ENCODE results near the gene BTBD10. TPM values are rescaled to one million over a fixed set of nuclear protein-coding genes. Genes with fewer than 3 reads are reported as not detected.

Gene BTBD10
- total RNA-seq, 4 donors from 2014 or later, result 44.1 to 65.1 (median 50.4) TPM

GRCh38 chr11:13494051-13494450 is 31.0 kb upstream of the BTBD10 start:
- Histone ChIP-seq H3K4me3 (no peak overlapping the region), H3K36me3 (no peaks in the 10 kb centered on the region), H3K4me1 (no peaks in the 10 kb centered on the region), H3K9me3 (no peaks in the 10 kb centered on the region), H3K27ac (no peak overlapping the region), H3K27me3 (peaks cover 8% of the 10 kb centered on the region)
- 48 to 58% methylated on average over 2 to 3 of the region's 3 CpGs for WGBS, 2 donors (ENCODE audit: low coverage in 1 of 2)
- TF ChIP-seq POLR2A (IDR thresholded peaks at IDR 0.05), result no peak
- ATAC-seq, result no peak

GRCh38 chr11:13487661-13488030 is 24.6 kb upstream of the BTBD10 start:
- no peaks in the 10 kb centered on the region for H3K36me3 ChIP-seq
- H3K27me3 ChIP-seq, result peaks cover 25% of the 10 kb centered on the region
- no peak for ATAC-seq
- no peak overlapping the region for H3K27ac ChIP-seq
- H3K9me3 ChIP-seq, result no peaks in the 10 kb centered on the region
- WGBS, 2 donors (ENCODE audit: low coverage in 1 of 2), result 27 to 62% methylated on average over 5 of the region's 5 CpGs
- H3K4me1 ChIP-seq, result no peaks in the 10 kb centered on the region
- no peak overlapping the region for H3K4me3 ChIP-seq
- TF ChIP-seq POLR2AphosphoS5 (IDR thresholded peaks at IDR 0.05), result no peak

DNA sequence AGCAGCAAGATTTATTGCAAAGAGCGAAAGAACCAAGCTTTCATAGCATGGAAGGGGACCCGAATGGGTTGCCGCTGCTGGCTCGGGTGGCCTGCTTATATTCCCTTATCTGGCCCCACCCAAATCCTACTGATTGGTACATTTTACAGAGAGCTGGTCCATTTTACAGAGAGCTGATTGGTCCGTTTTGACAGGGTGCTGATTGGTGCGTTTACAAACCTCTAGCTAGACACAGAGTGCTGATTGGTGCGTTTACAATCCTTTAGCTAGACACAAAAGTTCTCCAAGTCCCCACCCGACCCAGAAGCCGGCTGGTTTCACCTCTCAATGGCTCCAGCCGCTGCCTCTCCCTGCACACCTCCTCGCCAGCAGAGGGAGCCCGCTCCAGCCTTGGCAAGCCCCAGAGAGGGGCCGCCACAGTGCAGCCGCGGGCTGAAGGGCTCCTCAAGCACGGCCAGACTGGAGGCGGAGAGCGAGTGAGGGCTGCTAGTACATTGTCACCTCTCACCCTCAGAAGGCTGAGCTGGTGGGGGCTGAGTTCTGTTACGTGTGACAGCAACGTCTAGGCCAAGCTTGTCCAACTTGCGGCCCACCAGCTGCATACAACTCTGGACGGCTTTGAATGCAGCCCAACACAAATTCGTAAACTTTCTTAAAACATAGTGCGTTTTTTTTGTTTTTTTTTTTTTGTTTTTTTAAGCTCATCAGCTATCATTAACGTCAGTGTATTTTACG is 24.1 kb upstream of the BTBD10 start:
- H3K4me3 ChIP-seq, result no peak overlapping the region
- H3K9me3 ChIP-seq, result no peaks in the 10 kb centered on the region
- TF ChIP-seq CTCF (IDR thresholded peaks at IDR 0.05) (peak in 2 of 4 experiments; percentile 16 to 41), POLR2A (IDR thresholded peaks at IDR 0.05) (no peak), EP300 (IDR thresholded peaks at IDR 0.05) (no peak)
- no peaks in the 10 kb centered on the region for H3K4me1 ChIP-seq
- H3K36me3 ChIP-seq, result no peaks in the 10 kb centered on the region
- peaks cover 25% of the 10 kb centered on the region for H3K27me3 ChIP-seq
- no peak overlapping the region for H3K27ac ChIP-seq
- no peak for ATAC-seq
- 41 to 78% methylated on average over 16 to 20 of the region's 26 CpGs for WGBS, 2 donors (ENCODE audit: low coverage in 1 of 2)

- TF ChIP-seq POLR2A (IDR thresholded peaks at IDR 0.05), result no peak
- no peak overlapping the region for H3K4me3 ChIP-seq
- H3K4me1 ChIP-seq, result no peaks in the 10 kb centered on the region
- whole genome bisulfite sequencing, 2 donors (ENCODE audit: low coverage in 1 of 2), result 90% methylated on average over 3 of the region's 9 CpGs; no CpG with 5 or more reads in 1 of the 2 donors
- H3K27ac ChIP-seq, result no peak overlapping the region
- H3K27me3 ChIP-seq, result peaks cover 16% of the 10 kb centered on the region
- H3K9me3 ChIP-seq, result peaks cover 0 to 6% (median 0%) of the 10 kb centered on the region in 3 donors
- ATAC-seq, result no peak
- no peaks in the 10 kb centered on the region for H3K36me3 ChIP-seq
Observed at GRCh38 chr11:13480198-13480597, 17.2 kb upstream of the BTBD10 start.

- ATAC-seq, result no peak
- H3K27me3 ChIP-seq, result peaks cover 11% of the 10 kb centered on the region
- H3K36me3 ChIP-seq, result no peaks in the 10 kb centered on the region
- TF ChIP-seq EP300 (IDR thresholded peaks at IDR 0.05), result no peak
- TF ChIP-seq POLR2AphosphoS5 (IDR thresholded peaks at IDR 0.05), result no peak
- no peak for TF ChIP-seq CTCF (IDR thresholded peaks at IDR 0.05)
- no peak for TF ChIP-seq POLR2A (IDR thresholded peaks at IDR 0.05)
- no peaks in the 10 kb centered on the region for H3K4me1 ChIP-seq
- peaks cover 0 to 6% (median 0%) of the 10 kb centered on the region in 3 donors for H3K9me3 ChIP-seq
- WGBS, 2 donors (ENCODE audit: low coverage in 1 of 2), result 96 to 100% methylated on average over 3 of the region's 3 CpGs
- H3K27ac ChIP-seq, result no peak overlapping the region
- H3K4me3 ChIP-seq, result no peak overlapping the region
Observed at GRCh38 chr11:13479688-13480087, 16.7 kb upstream of the BTBD10 start.

- Histone ChIP-seq H3K27me3 (peaks cover 6% of the 10 kb centered on the region), H3K27ac (no peak overlapping the region), H3K36me3 (no peaks in the 10 kb centered on the region), H3K4me3 (no peak overlapping the region), H3K4me1 (no peaks in the 10 kb centered on the region), H3K9me3 (peaks cover 0 to 1% (median 0%) of the 10 kb centered on the region in 3 donors)
- TF ChIP-seq EP300 (IDR thresholded peaks at IDR 0.05), result no peak
- no peak for TF ChIP-seq CTCF (IDR thresholded peaks at IDR 0.05)
- no peak for TF ChIP-seq POLR2AphosphoS5 (IDR thresholded peaks at IDR 0.05)
- TF ChIP-seq POLR2A (IDR thresholded peaks at IDR 0.05), result no peak
- WGBS, 2 donors (ENCODE audit: low coverage in 1 of 2), result 0 to 90% methylated on average over 1 to 3 of the region's 3 CpGs
- no peak for ATAC-seq
Observed at GRCh38 chr11:13475091-13475490, 12.1 kb upstream of the BTBD10 start.

All from gastroesophageal sphincter (tissue), 4 donors.